ENCODE results near the gene GPC3.
"Not testable (repeated sequence)": the region's sequence is repeated elsewhere in the genome, so short reads cannot be mapped to it uniquely, and the experiment has no call there.

GPC3 gene

DNA sequence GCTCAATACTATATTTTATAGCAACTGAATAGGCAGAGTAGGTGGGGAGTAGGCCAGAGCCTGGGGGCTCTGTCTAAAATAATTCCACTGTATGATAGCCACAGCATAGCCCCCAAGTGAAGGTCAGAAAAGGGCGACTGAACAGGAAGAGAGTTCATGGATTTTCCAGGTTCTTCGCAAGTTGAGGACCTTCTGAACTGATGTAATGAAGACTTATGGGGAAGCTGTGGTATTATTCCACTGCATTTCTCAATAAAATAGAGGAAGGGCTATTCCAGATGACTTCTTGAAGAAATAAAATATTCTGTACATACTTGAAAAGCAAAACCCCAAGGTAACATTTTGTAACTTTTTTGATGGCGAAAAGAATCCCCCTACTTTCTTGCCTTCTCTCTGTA, 338.7 kb downstream of the GPC3 start:
- DNase-seq (ENCODE audit: low spot score): no peak

- no peak for DNase-seq (ENCODE audit: low spot score)
Observed at GRCh38 chrX:133645977-133646718, 339.2 kb downstream of the GPC3 start.

DNA sequence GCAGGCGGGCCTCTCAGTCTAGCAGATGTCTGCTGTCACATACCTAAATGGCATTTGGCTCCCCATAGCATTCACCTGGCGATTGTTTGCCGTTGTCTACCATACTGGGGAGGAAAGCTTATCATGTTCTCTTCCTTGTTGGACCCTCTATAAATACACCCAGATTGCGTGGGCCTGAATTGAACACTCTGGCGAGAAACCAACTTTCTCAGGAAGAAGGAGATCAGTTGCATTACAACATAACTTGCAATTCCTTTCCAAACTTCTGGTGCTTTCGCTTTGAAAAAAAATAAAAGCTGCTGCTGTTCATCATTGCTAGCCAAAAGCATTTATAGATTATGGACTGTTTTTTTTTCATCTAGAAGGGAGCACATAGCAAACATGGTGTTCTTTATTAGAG, 340.1 kb downstream of the GPC3 start:
- DNase-seq (ENCODE audit: low spot score): no peak

- no peak for DNase-seq (ENCODE audit: low spot score)
Observed at GRCh38 chrX:133640161-133641015, 345.0 kb downstream of the GPC3 start.

GRCh38 chrX:133639726-133640125, 345.7 kb downstream of the GPC3 start:
- DNase-seq (ENCODE audit: low spot score): no peak

- no peak for DNase-seq (ENCODE audit: low spot score)
Observed at GRCh38 chrX:133638285-133638684, 347.1 kb downstream of the GPC3 start.

- DNase-seq (ENCODE audit: low spot score): no peak
Observed at GRCh38 chrX:133637765-133638164, 347.6 kb downstream of the GPC3 start.

DNA sequence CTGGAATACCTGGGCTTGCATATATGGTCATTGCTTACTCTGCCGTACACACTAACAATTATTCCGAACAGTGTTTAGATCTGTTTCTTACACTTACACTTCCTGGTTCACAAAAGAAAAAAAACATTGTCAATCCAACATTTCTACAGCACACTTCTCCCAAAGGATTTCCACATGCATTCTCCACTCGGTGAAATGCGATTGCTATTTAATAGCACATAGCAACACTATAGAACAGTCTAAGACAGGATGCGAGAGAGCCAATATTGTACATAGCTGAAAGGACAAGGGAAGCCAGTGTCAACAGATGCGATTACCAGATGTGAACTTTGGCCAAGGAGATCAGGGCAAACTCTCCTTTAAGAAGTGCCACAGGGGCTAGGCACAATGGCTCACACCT, 349.4 kb downstream of the GPC3 start:
- no peak for DNase-seq (ENCODE audit: low spot score)

- no peak for DNase-seq (ENCODE audit: low spot score)
Observed at GRCh38 chrX:133634416-133634815, 351.0 kb downstream of the GPC3 start.

- DNase-seq (ENCODE audit: low spot score): no peak
Observed at GRCh38 chrX:133633950-133634349, 351.4 kb downstream of the GPC3 start.

GRCh38 chrX:133633162-133633561, 352.2 kb downstream of the GPC3 start:
- no peak for DNase-seq (ENCODE audit: low spot score)

DNA sequence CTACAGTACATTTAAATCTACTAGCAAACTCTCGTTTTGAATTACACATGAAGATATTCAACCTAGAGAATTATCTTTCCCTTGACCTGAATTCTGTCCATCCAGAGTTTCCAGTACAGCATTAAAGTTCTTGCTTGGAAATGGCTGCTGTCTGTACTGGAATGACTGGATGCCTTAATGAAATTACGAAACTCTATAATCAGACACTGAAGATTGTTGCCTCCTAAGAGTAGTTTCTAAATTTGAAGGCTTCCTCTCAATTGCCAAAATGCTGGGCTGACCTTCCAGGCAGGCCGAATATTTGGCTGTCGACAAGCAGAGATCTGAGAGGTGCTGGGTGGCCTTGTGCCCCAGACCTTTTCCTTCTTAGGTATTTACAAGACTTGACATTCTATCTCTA, 355.0 kb downstream of the GPC3 start:
- no peak for DNase-seq (ENCODE audit: low spot score)

- no peak for DNase-seq (ENCODE audit: low spot score)
Observed at GRCh38 chrX:133627673-133628072, 357.7 kb downstream of the GPC3 start.

DNA sequence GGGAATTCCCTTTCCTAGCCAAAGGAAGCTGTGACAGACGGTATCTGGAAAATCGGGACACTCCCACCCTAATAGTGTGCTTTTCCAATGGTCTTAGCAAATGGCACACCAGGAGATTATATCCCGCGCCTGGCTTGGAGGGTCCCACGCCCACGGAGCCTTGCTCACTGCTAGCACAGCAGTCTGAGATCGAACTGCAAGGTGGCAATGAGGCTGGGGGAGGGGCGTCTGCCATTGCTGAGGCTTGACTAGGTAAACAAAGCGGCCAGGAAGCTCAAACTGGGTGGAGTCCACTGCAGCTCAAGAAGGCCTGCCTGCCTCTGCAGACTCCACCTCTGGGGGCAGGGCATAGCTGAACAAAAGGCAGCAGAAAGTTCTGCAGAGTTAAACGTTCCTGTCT, 364.0 kb downstream of the GPC3 start:
- not testable (repeated sequence) for DNase-seq (ENCODE audit: low spot score)

DNA sequence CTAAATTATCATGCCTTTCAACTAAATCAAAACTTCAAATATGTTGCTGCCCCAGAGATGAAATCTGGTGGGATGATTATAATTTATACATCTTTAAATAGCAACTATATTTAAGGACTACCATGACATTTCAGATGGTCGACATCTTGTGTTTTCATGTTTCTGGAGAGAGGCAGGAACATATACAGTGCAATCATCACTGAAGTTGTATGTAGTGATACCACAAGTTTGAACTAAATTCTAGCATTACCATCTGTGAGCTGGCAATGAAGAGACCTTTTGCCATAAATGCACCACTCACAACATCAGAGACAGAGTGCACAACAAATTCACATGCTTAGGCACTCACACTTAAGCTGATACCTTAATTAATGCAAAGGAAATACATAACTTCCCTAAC, 373.7 kb downstream of the GPC3 start:
- DNase-seq (ENCODE audit: low spot score): no peak

- DNase-seq (ENCODE audit: low spot score): no peak
Observed at GRCh38 chrX:133610056-133610455, 375.3 kb downstream of the GPC3 start.

GRCh38 chrX:133609166-133609565, 376.2 kb downstream of the GPC3 start:
- DNase-seq (ENCODE audit: low spot score): no peak

- no peak for DNase-seq (ENCODE audit: low spot score)
Observed at GRCh38 chrX:133608406-133608805, 377.0 kb downstream of the GPC3 start.

DNA sequence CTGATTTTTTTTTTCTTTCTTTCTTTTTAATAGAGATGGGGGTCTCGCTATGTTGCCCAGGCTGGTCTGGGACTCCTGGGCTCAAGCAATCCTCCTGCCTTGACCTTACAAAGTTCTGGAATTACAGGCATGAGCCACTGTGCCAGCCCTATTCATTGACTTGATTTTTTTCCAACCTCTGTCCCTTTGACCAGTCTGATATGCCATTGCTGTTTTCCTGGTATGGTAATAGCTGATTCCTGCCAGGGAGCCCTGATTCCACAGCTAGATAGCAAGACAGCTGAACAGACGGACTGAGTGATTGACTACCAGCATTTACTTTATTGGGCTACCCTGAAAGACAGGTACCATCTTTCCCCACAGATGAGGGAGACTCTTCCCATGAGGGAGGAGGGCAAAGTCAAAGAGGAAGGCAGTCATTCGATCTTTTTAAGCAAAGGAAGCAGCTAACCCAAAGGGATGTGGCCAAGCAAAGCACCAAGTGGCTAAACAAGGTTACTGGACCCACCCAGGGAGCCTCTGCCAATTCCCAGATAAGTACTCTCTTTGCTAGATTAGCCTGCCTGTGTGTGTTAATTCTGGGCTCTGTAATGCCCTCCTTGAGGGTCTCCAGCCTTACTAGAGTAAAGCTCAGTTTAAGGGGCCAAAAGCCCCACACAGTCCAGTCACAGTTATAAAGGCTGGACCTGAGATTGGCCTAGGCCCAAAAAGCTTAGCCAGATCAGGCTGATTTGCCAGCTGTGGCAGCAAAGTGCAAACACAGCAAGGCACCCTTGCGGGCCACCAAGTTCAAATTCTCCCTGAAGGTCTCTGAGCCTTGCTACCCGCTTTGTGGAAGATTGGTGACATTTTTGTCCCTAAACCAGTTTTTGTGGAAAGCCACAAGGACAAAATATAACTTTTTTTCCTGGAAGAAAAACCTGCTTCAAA, 377.7 kb downstream of the GPC3 start:
- no peak for DNase-seq (ENCODE audit: low spot score)

- DNase-seq (ENCODE audit: low spot score): no peak
Observed at GRCh38 chrX:133606990-133607389, 378.4 kb downstream of the GPC3 start.

DNA sequence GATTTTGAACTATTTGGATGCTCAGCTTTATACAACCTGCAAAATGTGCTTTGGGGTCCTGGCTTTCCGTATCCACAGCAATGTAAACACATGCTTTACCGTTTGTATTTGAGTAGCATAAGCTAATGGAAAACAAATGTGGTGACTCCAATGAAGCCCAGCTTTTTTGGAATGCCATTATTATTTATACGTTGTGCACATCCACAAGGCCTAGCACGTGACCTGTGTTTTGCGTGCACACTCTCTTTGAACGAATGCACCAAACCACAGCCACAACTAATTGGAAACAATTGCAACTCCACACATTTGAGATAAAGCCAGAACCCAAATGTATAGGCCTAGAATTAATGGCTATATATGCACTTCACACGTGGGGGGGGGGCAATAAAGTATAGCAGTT, 380.6 kb downstream of the GPC3 start:
- no peak for DNase-seq (ENCODE audit: low spot score)

GRCh38 chrX:133602881-133603280, 382.5 kb downstream of the GPC3 start:
- no peak for DNase-seq (ENCODE audit: low spot score)
